ENCODE measurements around the gene FAM20C.

DNA sequence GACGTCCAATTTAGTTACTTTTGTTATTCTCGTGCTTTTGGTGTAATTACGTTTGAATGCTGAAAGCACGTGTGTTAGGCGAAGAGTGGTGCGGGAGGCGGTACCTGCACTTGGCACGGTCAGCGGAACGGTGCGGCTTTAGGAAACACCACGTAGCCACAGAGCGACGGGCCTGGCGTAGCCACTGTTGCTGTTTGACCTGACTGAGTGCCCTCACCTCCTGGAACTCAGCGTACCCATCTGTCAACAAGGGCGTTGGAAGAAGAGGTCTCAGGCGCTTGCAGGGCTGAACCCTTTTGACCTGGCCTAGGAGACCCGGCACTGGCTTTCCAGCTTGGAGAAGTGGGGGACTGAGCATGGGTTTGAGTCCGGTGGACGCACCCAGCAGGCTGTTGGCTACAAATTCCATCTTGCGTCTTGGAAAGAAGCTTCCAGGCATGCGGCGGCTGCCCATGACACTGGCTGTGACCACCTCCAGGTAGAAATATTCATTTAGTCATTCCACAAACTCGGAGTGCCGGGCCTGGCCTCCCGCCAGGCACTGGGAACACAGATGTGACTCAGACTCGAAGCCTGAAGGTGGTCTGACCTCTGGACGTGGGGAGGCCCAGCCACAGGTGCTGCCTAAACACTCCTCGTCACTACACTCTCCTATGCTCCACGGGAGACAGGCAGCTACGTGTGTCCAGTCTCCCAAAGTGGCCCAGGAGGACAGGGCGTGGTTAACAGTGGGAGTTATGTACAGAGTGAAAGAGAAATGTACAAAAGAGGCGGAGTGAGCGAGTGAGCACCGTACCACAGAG is 22.2 kb downstream of the FAM20C start:
- no peak for TF ChIP-seq POLR2AphosphoS5 (IDR thresholded peaks at IDR 0.05; ENCODE audit: low read depth, low read length)
- TF ChIP-seq, protein P1, sequence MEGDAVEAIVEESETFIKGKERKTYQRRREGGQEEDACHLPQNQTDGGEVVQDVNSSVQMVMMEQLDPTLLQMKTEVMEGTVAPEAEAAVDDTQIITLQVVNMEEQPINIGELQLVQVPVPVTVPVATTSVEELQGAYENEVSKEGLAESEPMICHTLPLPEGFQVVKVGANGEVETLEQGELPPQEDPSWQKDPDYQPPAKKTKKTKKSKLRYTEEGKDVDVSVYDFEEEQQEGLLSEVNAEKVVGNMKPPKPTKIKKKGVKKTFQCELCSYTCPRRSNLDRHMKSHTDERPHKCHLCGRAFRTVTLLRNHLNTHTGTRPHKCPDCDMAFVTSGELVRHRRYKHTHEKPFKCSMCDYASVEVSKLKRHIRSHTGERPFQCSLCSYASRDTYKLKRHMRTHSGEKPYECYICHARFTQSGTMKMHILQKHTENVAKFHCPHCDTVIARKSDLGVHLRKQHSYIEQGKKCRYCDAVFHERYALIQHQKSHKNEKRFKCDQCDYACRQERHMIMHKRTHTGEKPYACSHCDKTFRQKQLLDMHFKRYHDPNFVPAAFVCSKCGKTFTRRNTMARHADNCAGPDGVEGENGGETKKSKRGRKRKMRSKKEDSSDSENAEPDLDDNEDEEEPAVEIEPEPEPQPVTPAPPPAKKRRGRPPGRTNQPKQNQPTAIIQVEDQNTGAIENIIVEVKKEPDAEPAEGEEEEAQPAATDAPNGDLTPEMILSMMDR (IDR thresholded peaks at IDR 0.05) = no peak
- TF ChIP-seq, protein P2, sequence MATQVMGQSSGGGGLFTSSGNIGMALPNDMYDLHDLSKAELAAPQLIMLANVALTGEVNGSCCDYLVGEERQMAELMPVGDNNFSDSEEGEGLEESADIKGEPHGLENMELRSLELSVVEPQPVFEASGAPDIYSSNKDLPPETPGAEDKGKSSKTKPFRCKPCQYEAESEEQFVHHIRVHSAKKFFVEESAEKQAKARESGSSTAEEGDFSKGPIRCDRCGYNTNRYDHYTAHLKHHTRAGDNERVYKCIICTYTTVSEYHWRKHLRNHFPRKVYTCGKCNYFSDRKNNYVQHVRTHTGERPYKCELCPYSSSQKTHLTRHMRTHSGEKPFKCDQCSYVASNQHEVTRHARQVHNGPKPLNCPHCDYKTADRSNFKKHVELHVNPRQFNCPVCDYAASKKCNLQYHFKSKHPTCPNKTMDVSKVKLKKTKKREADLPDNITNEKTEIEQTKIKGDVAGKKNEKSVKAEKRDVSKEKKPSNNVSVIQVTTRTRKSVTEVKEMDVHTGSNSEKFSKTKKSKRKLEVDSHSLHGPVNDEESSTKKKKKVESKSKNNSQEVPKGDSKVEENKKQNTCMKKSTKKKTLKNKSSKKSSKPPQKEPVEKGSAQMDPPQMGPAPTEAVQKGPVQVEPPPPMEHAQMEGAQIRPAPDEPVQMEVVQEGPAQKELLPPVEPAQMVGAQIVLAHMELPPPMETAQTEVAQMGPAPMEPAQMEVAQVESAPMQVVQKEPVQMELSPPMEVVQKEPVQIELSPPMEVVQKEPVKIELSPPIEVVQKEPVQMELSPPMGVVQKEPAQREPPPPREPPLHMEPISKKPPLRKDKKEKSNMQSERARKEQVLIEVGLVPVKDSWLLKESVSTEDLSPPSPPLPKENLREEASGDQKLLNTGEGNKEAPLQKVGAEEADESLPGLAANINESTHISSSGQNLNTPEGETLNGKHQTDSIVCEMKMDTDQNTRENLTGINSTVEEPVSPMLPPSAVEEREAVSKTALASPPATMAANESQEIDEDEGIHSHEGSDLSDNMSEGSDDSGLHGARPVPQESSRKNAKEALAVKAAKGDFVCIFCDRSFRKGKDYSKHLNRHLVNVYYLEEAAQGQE (IDR thresholded peaks at IDR 0.05; ENCODE audit: insufficient read depth in 1 of 2, low read depth in 2 of 2, low read length in 1 of 2) = no peak
- no peak for TF ChIP-seq SIN3A (IDR thresholded peaks at IDR 0.05; ENCODE audit: borderline replicate concordance, insufficient read depth, low read depth, low read length)
- TF ChIP-seq TCF7L2 (IDR thresholded peaks at IDR 0.05; ENCODE audit: low read depth, low read length) = no peak

Data from Panc1 (cell line).